Measurements from ENCODE around the gene CLDN11.

The CLDN11 gene

GRCh38 chr3:170473358-170473757, 54.7 kb downstream of the CLDN11 start:
- no peak for DNase-seq

DNA sequence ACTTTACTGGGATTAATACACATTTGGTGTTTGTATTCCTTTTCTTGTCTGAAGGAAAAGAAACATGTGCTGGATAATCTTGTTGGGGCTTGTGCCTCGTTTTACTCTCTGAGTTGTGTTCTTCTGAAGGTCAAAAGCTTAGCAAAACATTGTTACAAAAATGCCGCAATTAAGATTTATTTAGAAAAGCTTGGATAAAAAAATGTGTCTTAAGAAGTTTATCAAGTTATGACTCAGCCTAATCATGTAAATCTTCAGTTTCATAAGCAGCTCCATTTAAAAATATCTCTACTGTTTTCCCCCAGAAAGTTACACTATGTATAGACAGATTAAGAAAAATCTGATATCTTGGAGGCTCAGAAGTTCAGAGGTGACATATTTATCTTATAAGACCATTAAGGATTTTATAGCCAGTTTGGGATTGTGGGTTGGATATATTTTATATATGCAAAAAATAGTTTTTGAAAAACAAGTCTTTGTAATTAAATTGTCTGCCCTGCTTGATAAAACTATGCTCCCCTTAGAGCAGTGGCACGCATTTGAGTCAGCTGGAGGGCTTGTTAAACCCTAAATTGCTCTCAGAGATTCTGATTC, 56.5 kb downstream of the CLDN11 start:
- no peak for DNase-seq

GRCh38 chr3:170476291-170476690, 57.6 kb downstream of the CLDN11 start:
- no peak for DNase-seq

DNA sequence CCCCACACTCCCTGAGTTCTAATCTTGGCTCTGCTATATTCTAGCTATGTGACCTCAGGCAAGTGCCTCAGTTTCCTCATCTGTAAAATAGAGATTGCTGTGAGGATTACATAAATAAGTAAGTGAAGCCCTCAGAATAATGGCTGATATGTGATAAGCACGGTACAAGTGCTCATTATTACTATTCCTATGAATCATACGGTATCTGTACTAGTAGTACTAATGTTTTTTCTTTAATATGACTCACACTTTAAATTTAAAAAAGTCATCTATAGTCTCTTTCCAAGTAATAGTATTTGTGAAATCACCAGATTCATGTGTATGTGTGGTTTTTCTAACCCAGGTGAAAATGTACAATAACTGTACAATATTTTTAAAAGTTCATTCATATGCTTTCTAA, 58.7 kb downstream of the CLDN11 start:
- no peak for DNase-seq

DNA sequence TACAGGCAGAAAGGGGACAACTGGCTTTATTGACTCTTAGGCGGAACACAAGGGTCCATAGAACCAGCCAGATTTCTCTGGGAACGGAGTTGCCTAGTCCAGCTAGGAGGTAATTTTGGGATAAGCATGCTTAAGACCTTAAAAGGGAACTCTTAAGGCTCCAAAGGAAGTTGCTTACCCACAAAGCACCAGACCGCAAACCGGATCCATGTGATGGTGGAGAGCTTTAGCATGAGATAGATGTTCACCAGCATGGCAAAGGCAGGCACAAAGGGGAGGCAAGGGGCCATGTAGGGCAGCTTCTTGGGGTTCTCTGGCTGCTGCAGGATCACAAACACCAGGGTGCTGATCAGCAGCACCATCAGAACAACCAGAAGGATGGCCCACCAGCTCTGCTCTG, 61.4 kb downstream of the CLDN11 start:
- DNase-seq: no peak

GRCh38 chr3:170482199-170482598, 63.5 kb downstream of the CLDN11 start:
- DNase-seq: no peak

DNA sequence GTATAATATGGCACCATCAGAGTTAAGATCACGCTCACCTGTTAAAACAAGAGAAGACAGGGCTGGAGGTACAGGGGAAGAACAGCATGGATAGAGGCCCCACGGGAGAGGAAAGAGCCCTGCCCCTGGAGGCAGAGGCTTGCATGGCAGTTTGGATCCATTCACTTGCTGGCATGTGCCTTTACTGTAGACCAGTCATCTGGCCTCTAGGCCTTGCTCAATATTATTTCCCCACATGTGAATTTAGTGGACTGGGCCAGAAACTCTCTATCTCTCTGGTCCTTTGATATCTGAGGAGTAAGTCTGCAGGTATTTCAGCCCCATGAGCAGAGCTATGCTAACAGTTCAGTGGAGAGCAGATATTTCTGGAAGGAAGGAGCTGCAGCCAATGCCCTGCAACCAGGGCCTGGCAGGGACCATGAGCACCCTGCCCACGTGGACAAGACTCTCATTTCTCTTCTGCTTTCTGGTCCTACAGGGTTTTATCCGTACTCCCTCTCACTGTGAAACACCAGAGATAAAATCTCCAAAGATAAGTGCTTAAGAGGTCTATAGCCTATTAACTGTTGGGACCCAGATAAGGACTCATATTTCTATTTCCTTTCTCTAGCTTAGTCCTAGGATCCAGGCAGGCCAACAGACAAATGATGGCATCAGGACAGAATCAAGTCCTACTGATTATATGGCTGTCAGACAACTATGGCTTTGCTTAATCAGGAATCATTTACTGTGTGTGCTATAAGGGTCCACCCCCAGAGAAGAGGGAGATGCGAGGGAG, 65.0 kb downstream of the CLDN11 start:
- no peak for DNase-seq

Measured in suppressor macrophage treated with lipopolysaccharide for 4 hours (primary cell).